Umbilical cord (tissue), 2 donors: ENCODE measurements around the gene PGBD2. TPM values are rescaled to one million over a fixed set of nuclear protein-coding genes. Genes with fewer than 3 reads are reported as not detected.
"Not testable (repeated sequence)": the region's sequence is repeated elsewhere in the genome, so short reads cannot be mapped to it uniquely, and the experiment has no call there.

Source experiments
- DNase-seq: peaks from one replicate; pipeline ENCODE4 v3.0.0-alpha.2; 2015; ENCODE audit warnings: low spot score
- total RNA-seq: library from RNA; depleted of rRNA; stranded (reverse); fragments of >200 nt; gene quantifications from one replicate; pipeline ENCODE4 v1.2.3, GENCODE V29; 2014; ENCODE audit warnings: low replicate concordance; ENCODE audit not compliant: insufficient read depth

PGBD2 gene
- total RNA-seq, 1 donor from 2014 or later, result 7.0 TPM

DNA sequence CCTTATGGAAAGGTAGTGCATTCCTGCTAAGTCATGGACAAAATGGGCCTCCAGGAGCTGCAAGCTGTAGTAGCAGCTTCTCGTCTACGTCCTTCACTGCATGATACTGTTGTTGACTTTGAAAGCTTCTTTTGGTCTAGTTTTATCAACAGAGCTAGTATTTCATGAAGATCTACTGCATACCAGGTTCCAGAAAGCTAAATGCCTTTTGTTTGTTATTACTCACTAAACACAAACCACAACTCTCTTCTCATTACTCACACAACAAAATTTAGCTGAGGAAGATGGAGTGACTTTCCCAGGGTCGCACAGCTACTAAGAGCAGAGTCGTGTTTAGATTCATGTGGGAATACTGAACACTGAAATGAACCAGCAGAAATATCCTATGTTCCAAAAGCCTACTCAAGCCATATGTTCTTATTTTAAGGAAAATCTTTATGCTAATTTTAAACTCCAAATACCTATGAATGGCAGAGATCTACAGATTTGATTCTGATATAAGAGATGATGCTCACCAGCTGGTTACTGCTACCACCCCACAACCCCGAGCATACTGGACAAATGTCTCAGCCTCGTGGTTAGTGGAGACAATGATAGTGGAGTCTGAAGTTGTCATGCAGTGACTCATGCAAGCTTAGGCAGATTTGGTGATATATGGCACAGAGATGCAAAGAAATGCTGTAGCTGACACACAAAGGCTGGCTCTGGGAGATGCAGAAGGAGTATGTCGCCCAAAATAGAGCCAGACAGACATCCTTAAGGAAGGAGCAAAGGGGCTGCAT, 20.6 kb downstream of the PGBD2 start:
- DNase-seq, result no peak

DNA sequence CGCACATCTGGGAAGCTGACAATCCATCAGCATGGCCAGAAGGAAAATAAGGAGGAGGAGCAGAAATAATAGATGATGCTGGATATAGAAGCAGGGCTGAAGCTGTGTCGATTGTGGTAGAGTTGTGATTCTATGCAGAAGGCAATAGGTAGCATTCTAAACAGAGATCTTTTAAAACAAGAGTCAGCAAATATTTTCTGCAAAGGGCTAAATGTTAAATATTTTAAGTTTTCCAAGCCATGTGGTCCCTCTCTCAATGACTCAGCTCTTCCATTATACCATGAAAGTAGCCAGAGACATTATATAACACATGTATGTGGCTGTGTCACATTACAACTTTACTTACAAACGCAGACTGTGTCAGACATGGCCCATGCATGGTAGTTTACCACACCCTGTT, 21.2 kb downstream of the PGBD2 start:
- not testable (repeated sequence) for DNase-seq

DNA sequence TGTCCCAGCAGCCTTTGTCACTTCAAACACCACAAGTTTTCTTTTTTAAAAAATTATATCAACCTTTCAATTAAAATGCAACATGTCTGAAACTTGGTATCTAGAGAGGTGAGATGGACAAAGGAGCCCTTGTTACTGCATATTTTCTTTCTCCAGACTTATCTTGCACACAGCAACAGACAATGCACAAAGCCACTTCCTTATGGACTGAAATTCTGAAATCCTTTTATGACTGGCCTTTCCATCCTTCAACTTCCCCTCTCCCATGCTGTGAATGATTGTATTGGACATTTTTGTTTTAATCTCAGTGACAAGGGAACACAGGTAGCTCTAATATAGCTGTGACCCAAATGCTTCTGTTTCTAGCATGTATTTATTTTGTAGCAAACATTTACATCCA, 22.1 kb downstream of the PGBD2 start:
- DNase-seq, result not testable (repeated sequence)

DNA sequence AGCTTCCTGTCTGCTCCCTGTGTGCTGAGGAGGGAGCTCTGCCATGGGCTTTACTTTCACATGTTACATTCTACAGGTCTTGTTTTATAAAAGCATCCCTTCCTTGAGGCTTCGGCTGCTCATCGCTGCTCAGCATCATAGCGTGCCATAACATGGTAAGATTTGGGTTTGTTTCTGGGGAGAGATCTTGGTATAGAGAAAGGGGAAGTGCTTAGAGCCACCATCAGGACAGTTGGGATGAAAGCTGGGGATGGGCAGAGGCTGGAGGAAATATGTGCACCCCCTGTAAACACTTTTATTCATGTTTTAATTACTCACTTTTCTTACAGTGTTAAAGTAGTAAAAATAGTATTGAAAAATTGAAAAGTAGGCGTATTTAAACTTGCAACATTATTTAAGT, 24.0 kb downstream of the PGBD2 start:
- not testable (repeated sequence) for DNase-seq

DNA sequence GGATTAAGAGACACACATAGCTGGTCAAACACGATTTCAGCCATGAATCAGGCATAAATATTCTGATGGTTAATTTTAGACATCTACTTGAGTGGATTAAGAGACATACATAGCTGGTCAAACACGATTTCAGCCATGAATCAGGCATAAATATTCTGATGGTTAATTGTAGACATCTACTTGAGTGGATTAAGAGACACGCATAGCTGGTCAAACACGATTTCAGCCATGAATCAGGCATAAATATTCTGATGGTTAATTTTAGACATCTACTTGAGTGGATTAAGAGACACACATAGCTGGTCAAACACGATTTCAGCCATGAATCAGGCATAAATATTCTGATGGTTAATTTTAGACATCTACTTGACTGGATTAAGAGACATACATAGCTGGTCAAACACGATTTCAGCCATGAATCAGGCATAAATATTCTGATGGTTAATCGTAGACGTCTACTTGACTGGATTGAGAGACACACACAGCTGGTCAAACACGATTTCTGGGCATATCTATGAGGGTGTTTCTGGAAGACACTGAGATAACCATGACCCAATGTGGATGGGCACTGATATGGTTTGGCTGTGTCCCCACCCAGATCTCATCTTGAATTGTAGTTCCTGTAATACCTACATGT, 32.3 kb downstream of the PGBD2 start:
- not testable (repeated sequence) for DNase-seq

DNA sequence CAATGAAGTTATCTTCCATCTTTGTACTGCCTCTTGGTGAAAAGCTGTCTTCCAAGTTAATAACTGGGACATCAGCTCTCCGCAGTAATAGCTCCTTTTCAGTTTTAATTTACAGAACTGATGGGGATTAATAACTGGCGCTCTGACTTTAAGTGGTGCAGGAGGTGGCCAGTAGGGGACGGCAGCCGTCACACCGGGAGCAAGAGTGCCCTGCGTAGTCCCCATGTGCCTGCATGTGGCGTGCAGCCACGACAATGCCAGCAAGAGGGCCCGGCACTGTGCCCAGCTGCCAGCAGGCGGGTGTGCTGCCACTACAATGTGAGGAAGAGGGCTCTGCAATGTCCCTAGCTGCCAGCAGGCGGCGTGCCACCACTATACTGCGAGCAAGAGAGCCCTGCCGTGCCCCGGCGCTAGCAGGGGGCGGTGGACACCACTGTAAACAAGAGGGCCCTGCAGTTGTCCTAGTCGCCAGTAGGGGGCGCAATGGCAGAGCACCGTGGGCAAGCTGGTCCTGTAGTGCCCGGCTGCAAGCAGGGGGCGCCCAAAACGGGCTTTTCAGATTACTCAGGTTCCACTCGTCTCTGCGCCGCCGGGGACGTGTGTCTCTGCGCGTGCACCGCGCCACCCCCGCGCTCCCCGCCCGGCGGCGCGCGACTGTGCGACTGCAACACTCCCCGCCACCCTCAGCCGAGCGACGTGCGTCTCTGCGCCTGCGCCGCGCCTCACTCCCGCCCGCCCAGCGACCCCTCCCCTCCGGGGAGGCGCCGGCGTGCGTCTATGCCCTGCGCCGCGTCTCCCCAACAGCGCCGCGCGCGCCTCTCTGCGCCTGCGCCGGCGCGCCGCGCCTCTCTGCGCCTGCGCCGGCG, 38.3 kb downstream of the PGBD2 start:
- DNase-seq, result not testable (repeated sequence)

DNA sequence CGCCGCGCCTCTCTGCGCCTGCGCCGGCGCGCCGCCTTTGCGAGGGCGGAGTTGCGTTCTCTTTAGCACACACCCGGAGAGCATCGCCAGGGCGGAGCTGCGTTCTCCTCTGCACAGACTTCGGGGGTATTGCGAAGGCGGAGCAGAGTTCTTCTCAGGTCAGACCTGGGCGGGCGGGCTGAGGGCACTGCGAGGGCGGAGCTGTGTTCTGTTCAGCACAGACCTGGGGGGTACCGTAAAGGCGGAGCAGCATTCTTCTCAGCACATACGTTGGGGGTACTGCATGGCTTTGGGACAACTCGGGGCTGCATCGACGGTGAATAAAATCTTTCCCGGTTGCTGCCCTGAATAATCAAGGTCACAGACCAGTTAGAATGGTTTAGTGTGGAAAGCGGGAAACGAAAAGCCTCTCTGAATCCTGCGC, 39.0 kb downstream of the PGBD2 start:
- DNase-seq, result not testable (repeated sequence)

DNA sequence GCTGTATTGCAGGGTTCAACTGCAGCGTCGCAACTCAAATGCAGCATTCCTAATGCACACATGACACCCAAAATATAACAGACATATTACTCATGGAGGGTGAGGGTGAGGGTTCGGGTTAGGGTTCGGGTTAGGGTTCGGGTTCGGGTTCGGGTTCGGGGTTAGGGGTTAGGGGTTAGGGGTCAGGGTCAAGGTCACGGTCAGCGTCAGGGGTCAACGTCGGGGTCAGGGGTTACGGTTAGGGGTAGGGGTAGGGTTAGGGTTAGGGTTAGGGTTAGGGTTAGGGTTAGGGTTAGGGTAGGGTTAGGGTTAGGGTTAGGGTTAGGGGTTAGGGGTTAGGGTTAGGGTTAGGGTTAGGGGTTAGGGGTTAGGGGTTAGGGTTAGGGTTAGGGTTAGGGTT, 39.4 kb downstream of the PGBD2 start:
- not testable (repeated sequence) for DNase-seq

DNA sequence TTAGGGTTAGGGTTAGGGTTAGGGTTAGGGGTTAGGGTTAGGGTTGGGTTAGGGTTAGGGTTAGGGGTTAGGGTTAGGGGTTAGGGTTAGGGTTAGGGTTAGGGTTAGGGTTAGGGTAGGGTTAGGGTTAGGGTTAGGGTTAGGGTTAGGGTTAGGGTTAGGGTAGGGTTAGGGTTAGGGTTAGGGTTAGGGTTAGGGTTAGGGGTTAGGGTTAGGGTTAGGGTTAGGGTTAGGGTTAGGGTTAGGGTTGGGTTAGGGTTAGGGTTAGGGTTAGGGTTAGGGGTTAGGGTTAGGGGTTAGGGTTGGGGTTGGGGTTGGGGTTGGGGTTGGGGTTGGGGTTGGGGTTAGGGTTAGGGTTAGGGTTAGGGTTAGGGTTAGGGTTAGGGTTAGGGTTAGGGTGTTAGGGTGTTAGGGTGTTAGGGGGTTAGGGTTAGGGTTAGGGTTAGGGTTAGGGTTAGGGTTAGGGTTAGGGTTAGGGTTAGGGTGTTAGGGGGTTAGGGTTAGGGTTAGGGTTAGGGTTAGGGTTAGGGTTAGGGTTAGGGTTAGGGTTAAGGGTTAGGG, 39.9 kb downstream of the PGBD2 start:
- not testable (repeated sequence) for DNase-seq

Other genes starting within 250 kb of the PGBD2 start
- not detected for gene OR14I1, start 203.5 kb upstream of the PGBD2 start, total RNA-seq
- not detected for gene LYPD8, start 150.5 kb upstream of the PGBD2 start, total RNA-seq
- gene SH3BP5L, start 80.3 kb upstream of the PGBD2 start, total RNA-seq, result 14.0 TPM
- gene ZNF672, start 68.0 kb upstream of the PGBD2 start, total RNA-seq, result 14.0 TPM
- gene ZNF692, start 47.1 kb upstream of the PGBD2 start, total RNA-seq, result 40.0 TPM